GM19193 (cell line): Measurements from ENCODE around the gene SUFU.

Experiments
- POLR2A ChIP-seq: IDR thresholded peaks from 4 replicates; pipeline ENCODE4 v1.6.1; 2011; ENCODE audit not compliant: insufficient read depth, insufficient read length; ENCODE audit errors: extremely low read depth

SUFU gene

DNA sequence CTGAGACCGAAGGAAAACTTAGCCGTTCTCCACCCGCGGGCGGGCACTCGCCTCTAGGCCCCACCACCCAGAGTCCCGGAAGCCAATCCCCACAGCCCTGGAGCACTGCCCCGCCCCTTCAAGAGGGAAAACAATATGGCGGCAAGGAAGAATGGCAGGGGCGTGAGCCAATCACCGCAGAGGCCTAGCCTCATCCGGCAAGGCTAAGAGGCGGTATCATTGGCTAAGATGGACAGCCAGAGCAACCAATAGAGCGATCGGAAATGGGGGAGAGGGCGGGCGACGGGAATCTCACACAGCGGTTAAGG lies 1.8 kb upstream of the SUFU start:
- TF ChIP-seq POLR2A: no peak

GRCh38 chr10:102502337-102503151 lies 1.2 kb upstream of the SUFU start, which contains the start of gene ACTR1A:
Gene ACTR1A, minus strand, starts transcription at chr10:102502712. Its CDS starts 65 bp downstream, at chr10:102502647.
- peak; percentile 63 for TF ChIP-seq POLR2A

DNA sequence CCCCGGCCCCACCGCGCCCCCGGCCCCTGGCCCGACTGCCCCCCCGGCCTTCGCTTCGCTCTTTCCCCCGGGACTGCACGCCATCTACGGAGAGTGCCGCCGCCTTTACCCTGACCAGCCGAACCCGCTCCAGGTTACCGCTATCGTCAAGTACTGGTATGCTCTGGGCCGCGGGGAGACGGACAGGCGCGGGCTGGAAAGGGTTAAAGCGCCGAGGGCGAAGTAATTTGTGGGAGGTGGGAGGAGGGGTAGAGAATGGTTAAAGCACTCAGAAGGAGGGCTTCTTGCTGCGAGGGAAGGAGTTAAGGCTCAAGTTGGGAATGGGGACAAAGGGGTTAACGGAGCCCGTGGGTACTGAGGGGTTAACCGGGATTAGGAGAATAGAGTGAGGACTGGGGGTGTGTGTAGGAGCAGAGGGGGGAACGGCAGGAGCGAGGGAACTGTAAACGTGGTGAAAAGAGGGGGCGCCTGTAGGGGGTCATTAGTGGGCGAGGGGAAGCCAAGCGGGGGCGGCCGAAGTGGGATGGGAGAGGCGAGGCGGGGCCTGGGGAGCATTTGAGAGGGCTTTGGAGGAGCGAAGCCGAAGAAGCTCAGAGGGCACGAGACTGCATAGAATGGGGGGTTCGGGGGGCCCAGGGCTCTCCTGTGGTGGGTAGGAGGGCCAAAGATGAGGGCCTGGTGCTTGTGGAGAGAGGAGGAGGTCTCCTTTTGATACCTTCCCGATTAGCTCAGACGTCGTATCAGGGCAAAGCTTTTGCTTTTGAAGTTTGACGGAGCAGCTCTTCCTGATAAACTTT lies 605 bp downstream of the SUFU start:
- no peak for TF ChIP-seq POLR2A

- no peak for TF ChIP-seq POLR2A
These were observed 1.2 kb downstream of the SUFU start for GRCh38 chr10:102504976-102505300.

DNA sequence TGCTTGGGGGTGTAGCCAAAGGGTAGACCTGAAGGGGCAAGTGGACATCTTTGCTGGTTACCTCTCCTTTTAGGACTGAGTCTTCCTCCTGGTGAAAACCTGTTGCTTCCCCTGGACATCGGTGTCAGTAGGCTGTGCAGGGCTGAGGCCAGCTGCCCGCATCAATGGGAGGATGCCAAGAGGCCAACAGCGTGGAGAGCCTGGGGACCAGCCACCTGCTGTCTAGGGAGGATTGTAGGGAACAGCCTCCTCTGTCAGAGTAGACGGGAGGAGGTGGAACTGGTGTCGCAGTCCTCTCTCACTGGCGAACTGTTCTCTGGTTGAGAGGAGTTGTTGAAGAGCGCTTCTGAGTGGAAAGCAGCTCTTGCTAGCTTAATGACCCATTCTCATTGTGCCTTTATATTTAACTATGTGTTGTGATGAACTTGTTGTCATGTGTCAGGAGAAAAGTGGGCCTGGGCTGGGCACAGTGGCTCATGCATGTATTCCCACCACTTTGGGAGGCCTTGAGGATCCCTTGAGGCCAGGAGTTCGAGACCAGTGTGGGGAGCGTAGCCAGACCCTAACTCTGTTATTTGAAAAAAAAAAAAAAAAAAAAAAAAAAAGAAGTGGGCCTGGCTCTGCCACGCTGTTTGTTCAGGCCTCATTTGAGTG lies 1.8 kb downstream of the SUFU start:
- no peak for TF ChIP-seq POLR2A

DNA sequence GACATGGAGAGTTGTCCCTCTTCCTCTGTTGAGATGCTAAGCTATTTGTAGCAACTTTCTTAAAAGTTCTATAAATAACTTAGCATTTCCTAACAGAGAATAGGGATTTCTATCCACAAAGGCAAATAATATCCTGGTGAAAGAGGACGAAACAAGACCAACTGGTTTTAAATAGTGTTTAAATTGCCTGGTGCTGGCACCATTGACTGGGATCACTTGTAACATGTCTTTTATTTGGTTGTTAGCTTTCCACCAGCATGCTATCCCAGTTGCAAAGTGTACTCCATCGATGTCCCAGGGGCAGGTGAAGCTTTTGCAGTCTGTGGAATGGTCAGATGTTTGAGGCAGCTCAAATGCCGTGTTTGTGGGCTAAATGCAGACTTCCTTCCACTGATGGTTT lies 3.7 kb downstream of the SUFU start:
- TF ChIP-seq POLR2A: no peak

- no peak for TF ChIP-seq POLR2A
These were observed 4.7 kb downstream of the SUFU start for GRCh38 chr10:102508506-102508905.

GRCh38 chr10:102509387-102509786 lies 5.6 kb downstream of the SUFU start:
- TF ChIP-seq POLR2A: no peak

DNA sequence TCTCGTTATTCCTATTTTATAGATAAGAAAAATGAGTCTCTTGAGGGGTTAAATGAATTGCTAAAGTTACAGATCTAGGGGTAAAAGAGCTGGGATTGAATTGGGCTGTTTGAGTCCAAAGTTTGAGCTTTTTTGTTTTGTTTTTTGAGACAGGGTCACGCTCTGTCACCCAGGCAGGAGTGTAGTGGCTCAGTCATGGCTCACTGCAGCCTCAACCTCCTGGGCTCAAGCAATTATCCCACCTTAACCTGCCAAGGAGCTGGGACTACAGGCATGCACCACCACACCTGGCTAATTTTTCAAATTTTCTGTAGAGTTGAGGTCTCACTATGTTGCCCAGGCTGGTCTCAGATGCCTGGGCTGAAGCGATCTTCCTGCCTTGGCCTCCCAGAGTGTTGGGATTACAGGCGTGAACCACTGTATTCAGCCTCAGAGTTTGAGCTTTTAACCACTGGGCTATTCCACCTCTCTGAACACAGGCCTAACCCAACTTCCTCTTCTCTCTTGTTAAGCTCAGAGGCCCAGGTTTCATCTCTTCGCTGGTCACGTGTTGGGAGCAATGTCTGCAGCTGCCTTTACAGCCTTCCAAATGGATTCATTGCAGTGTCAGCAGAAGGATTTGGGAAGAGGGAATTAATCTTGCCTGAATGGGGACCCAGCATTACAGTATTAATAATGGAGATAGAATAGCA lies 8.0 kb downstream of the SUFU start:
- TF ChIP-seq POLR2A: no peak

- no peak for TF ChIP-seq POLR2A
These were observed 10.9 kb downstream of the SUFU start for GRCh38 chr10:102514487-102515311.

DNA sequence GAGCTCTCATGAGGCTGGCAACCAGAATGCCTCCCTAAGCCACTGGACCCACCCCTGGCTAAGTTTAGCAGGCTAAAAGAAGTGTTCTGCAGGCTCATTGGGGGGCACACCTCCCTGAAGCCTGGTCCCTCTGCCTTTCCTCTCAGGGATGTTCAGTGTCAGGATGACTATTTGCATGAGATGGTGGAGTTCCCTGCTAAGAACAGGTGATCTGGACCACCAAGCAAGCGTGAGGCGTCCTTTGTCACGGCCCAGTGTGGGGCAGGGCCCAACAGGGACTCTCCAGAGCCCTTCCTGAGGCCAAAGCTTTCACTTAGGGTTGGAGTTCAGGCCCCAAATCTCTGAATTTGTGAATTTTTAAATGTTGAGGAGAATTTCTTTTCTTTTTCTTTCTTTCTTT lies 12.0 kb downstream of the SUFU start:
- TF ChIP-seq POLR2A: no peak

- TF ChIP-seq POLR2A: no peak
These were observed 13.8 kb downstream of the SUFU start for GRCh38 chr10:102517553-102517952.

- TF ChIP-seq POLR2A: no peak
These were observed 15.6 kb downstream of the SUFU start for GRCh38 chr10:102519246-102519825.

GRCh38 chr10:102522874-102523249 lies 19.1 kb downstream of the SUFU start:
- no peak for TF ChIP-seq POLR2A
